GM12878 (cell line): ENCODE data around the gene CHD9.

Experiments
- BACH1 ChIP-seq: fragments of 450-650 bp; IDR thresholded peaks from 2 replicates; pipeline ENCODE4 v1.6.1; 2017; ENCODE audit warnings: mild to moderate bottlenecking, borderline replicate concordance
- CEBPB ChIP-seq, 2 experiments: fragments of 150-350 bp in 1 of 2; IDR thresholded peaks; 2 replicates each; pipeline ENCODE4 v1.6.1; 2012 to 2014; ENCODE audit warnings: low read depth in 2 of 2, low read length in 2 of 2, borderline replicate concordance in 1 of 2, inconsistent platforms in 1 of 2
- CTCF ChIP-seq, 3 experiments: IDR thresholded peaks in 2 of 3; conservative IDR thresholded peaks in 1 of 3; 2 replicates each; pipeline ENCODE4 v1.5.1; 2011; ENCODE audit warnings: low read depth in 3 of 3, low read length in 3 of 3, mild to moderate bottlenecking in 3 of 3, control low read depth in 2 of 3, moderate library complexity in 2 of 3, inconsistent platforms in 1 of 3, mixed read lengths in 1 of 3; ENCODE audit not compliant: control insufficient read depth in 2 of 3, insufficient read depth in 1 of 3; ENCODE audit errors: extremely low read depth in 1 of 3
- EZH2 ChIP-seq: IDR thresholded peaks from 2 replicates; pipeline ENCODE4 v1.6.1; 2012; ENCODE audit warnings: low read depth, mild to moderate bottlenecking, control low read depth, inconsistent platforms, low read length, borderline replicate concordance; ENCODE audit not compliant: control insufficient read depth
- SREBF1 ChIP-seq: IDR thresholded peaks from 2 replicates; pipeline ENCODE4 v1.6.1; 2012; ENCODE audit warnings: mild to moderate bottlenecking, low read length
- STAT3 ChIP-seq: IDR thresholded peaks from 2 replicates; pipeline ENCODE4 v1.6.1; 2011; ENCODE audit warnings: low read depth, low read length, improper control_type of control experiment

DNA sequence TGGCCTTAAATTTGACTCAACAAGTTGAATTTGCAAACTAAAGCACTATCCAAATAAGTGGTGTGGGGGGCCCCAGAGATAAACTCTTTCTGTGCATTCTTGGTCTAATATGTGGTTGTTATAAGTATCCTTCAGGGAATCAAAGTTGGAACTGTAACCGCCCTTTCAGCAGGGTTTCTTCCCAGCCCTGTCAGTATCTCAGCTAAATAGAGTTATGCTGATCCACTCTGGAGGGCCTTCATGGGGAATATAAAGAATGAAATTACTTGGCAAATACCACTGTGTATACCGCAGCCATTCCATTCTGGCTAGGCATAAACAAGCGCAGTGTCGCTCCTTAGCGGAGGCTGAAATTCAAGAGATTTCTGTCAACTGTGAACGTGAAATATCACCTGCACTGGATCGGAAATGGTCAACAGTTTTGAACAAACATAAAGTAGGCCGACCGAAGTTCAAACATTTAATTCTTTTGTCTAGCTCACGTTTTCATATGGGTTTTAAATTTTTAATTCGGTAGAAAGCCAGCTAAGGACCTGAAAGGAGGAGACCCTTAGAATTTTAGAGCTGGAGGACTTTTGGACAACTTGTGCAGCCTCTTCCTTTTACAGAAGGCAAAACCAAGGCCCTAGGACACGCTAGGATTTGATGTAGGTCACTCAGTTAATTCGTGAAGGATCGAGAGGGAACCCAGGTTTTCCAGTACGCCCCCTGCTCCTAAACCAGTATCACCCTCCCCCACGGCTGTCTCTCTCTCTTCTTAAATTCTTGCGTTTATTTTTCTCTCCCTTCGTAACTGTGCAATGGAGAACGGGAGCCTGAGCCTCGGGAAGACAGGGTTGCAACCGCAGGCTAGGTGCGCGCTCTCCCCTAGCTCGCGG, 74.7 kb downstream of the CHD9 start:
- TF ChIP-seq CTCF (IDR thresholded peaks at IDR 0.05 in 2 of 3, conservative IDR thresholded peaks at IDR 0.05 in 1 of 3; ENCODE audit: control insufficient read depth in 2 of 3, extremely low read depth in 1 of 3, insufficient read depth in 1 of 3, low read depth in 3 of 3, low read length in 3 of 3), result no peak
- no peak for TF ChIP-seq BACH1
- TF ChIP-seq STAT3, result no peak
- no peak for TF ChIP-seq CEBPB (IDR thresholded peaks at IDR 0.05; ENCODE audit: borderline replicate concordance in 1 of 2, low read depth in 2 of 2, low read length in 2 of 2)
- TF ChIP-seq EZH2, result no peak
- TF ChIP-seq SREBF1, result no peak
